Thoracic aorta (tissue), 2 donors: Measurements from ENCODE around the gene FKBP6. TPM values are rescaled to one million over a fixed set of nuclear protein-coding genes. Genes with fewer than 3 reads are reported as not detected.
A peak's percentile ranks its signal among the peaks of the same experiment; 100 is the strongest.
"Not testable (repeated sequence)": the region's sequence is repeated elsewhere in the genome, so short reads cannot be mapped to it uniquely, and the experiment has no call there.

ENCODE experiments used
- ATAC-seq: fragments of 150-250 bp; one replicate; pipeline ENCODE4 v1.8.0; 2017; ENCODE audit warnings: low read depth; ENCODE audit not compliant: insufficient number of reproducible peaks, low FRiP score
- DNase-seq: peaks from one replicate; pipeline ENCODE4 v3.0.0-alpha.2; 2020; ENCODE audit warnings: low spot score
- H3K27ac ChIP-seq, 2 donors: fragments of 200-600 bp; sonication (generic); 1 replicate in 1 of 2; 2 replicates in 1 of 2; pipeline ENCODE4 v1.5.1; 2016; ENCODE audit warnings: mild to moderate bottlenecking in 2 of 2, moderate library complexity in 2 of 2
- H3K27me3 ChIP-seq: fragments of 200-600 bp; sonication (generic); replicated peaks from 2 replicates; pipeline ENCODE4 v1.6.0; 2016; ENCODE audit warnings: mild to moderate bottlenecking; ENCODE audit not compliant: insufficient read depth
- H3K36me3 ChIP-seq: fragments of 200-600 bp; sonication (generic); one replicate; pipeline ENCODE4 v1.5.1; 2016
- H3K4me1 ChIP-seq, 2 donors: fragments of 200-600 bp; sonication (generic); 1 replicate in 1 of 2; 2 replicates in 1 of 2; pipeline versions ENCODE4 v1.5.1 to v1.6.0; 2016; ENCODE audit warnings: low read depth in 2 of 2, mild to moderate bottlenecking in 1 of 2; ENCODE audit not compliant: control insufficient read depth in 1 of 2
- H3K4me3 ChIP-seq: fragments of 200-600 bp; sonication (generic); 2 replicates; pipeline ENCODE4 v1.5.1; 2016; ENCODE audit warnings: mild to moderate bottlenecking
- H3K9me3 ChIP-seq: fragments of 200-600 bp; sonication (generic); 2 replicates; pipeline ENCODE4 v1.5.1; 2016
- CTCF ChIP-seq: fragments of 200-600 bp; sonication (generic); IDR thresholded peaks from one replicate; pipeline ENCODE4 v1.5.1; 2019; ENCODE audit warnings: antibody characterized with exemption
- total RNA-seq, 2 donors: library from RNA; depleted of rRNA; stranded (reverse); fragments of >200 nt; gene quantifications; one replicate each; pipeline versions ENCODE4 v1.1.0 to v1.2.3, GENCODE V29; 2016

Gene FKBP6
- total RNA-seq, 2 donors from 2014 or later, result not detected

GRCh38 chr7:73313521-73313906, 14.4 kb upstream of the FKBP6 start:
- no peak for TF ChIP-seq CTCF
- H3K4me1 ChIP-seq, result peaks cover 4 to 6% of the 10 kb centered on the region in 2 donors
- DNase-seq (no peak), ATAC-seq (no peak)
- H3K36me3 ChIP-seq, result no peaks in the 10 kb centered on the region
- H3K27ac ChIP-seq, result no peak overlapping the region
- no peaks in the 10 kb centered on the region for H3K9me3 ChIP-seq
- no peaks in the 10 kb centered on the region for H3K27me3 ChIP-seq
- H3K4me3 ChIP-seq, result no peak overlapping the region

GRCh38 chr7:73314271-73314670, 13.7 kb upstream of the FKBP6 start:
- H3K9me3 ChIP-seq, result no peaks in the 10 kb centered on the region

GRCh38 chr7:73316521-73316920, 11.4 kb upstream of the FKBP6 start:
- Histone ChIP-seq H3K27ac (no peak overlapping the region), H3K4me3 (no peak overlapping the region), H3K36me3 (no peaks in the 10 kb centered on the region), H3K9me3 (no peaks in the 10 kb centered on the region), H3K4me1 (no peaks in the 10 kb centered on the region), H3K27me3 (no peaks in the 10 kb centered on the region)
- ATAC-seq, result no peak
- no peak for TF ChIP-seq CTCF
- no peak for DNase-seq

More at GRCh38 chr7:73314271-73314670, 13.7 kb upstream of the FKBP6 start:
- TF ChIP-seq CTCF, result no peak
- Histone ChIP-seq H3K4me3 (no peak overlapping the region), H3K36me3 (no peaks in the 10 kb centered on the region), H3K27me3 (no peaks in the 10 kb centered on the region), H3K4me1 (peaks cover under 1 to 2% of the 10 kb centered on the region in 2 donors), H3K27ac (no peak overlapping the region)
- DNase-seq, result no peak
- no peak for ATAC-seq

GRCh38 chr7:73318656-73319204, 9.2 kb upstream of the FKBP6 start:
- H3K9me3 ChIP-seq, DNase-seq, H3K27me3 ChIP-seq, H3K27ac ChIP-seq, H3K36me3 ChIP-seq, ATAC-seq, H3K4me3 ChIP-seq, H3K4me1 ChIP-seq: not testable (repeated sequence)

- DNase-seq, ATAC-seq, H3K4me1 ChIP-seq: not testable (repeated sequence)
Measured at GRCh38 chr7:73319541-73319940, 8.4 kb upstream of the FKBP6 start.

GRCh38 chr7:73320009-73320408, 8.0 kb upstream of the FKBP6 start:
- DNase-seq, H3K27me3 ChIP-seq, H3K36me3 ChIP-seq, H3K4me1 ChIP-seq, H3K27ac ChIP-seq, H3K9me3 ChIP-seq, H3K4me3 ChIP-seq, ATAC-seq: not testable (repeated sequence)

More at GRCh38 chr7:73319541-73319940, 8.4 kb upstream of the FKBP6 start:
- not testable (repeated sequence) for H3K4me3 ChIP-seq, H3K9me3 ChIP-seq, H3K27me3 ChIP-seq, H3K36me3 ChIP-seq, H3K27ac ChIP-seq

- H3K4me3 ChIP-seq, result peak overlapping the region; percentile 21
- H3K27ac ChIP-seq, H3K27me3 ChIP-seq, DNase-seq, H3K9me3 ChIP-seq, H3K4me1 ChIP-seq, ATAC-seq, H3K36me3 ChIP-seq: not testable (repeated sequence)
Measured at GRCh38 chr7:73323434-73324080, 4.4 kb upstream of the FKBP6 start.

- not testable (repeated sequence) for DNase-seq, H3K9me3 ChIP-seq, H3K36me3 ChIP-seq, H3K27me3 ChIP-seq, H3K27ac ChIP-seq, ATAC-seq, H3K4me1 ChIP-seq
- peak overlapping the region; percentile 21 for H3K4me3 ChIP-seq
Measured at GRCh38 chr7:73324081-73324845, 3.7 kb upstream of the FKBP6 start.

- not testable (repeated sequence) for H3K36me3 ChIP-seq, H3K27ac ChIP-seq, H3K9me3 ChIP-seq, ATAC-seq, H3K4me1 ChIP-seq, DNase-seq, H3K27me3 ChIP-seq, H3K4me3 ChIP-seq
Measured at GRCh38 chr7:73325424-73325823, 2.5 kb upstream of the FKBP6 start.
